HG03280 (cell line): ENCODE measurements around the gene RABEPK.
"Not testable (repeated sequence)": the region's sequence is repeated elsewhere in the genome, so short reads cannot be mapped to it uniquely, and the experiment has no call there.

Experiments used
- ATAC-seq: cut with Tn5 transposase; IDR thresholded peaks from one replicate; pipeline ENCODE4 v1.9.1; 2021; ENCODE audit warnings: mild to moderate bottlenecking, moderate library complexity; ENCODE audit not compliant: unreplicated experiment

The RABEPK gene

DNA sequence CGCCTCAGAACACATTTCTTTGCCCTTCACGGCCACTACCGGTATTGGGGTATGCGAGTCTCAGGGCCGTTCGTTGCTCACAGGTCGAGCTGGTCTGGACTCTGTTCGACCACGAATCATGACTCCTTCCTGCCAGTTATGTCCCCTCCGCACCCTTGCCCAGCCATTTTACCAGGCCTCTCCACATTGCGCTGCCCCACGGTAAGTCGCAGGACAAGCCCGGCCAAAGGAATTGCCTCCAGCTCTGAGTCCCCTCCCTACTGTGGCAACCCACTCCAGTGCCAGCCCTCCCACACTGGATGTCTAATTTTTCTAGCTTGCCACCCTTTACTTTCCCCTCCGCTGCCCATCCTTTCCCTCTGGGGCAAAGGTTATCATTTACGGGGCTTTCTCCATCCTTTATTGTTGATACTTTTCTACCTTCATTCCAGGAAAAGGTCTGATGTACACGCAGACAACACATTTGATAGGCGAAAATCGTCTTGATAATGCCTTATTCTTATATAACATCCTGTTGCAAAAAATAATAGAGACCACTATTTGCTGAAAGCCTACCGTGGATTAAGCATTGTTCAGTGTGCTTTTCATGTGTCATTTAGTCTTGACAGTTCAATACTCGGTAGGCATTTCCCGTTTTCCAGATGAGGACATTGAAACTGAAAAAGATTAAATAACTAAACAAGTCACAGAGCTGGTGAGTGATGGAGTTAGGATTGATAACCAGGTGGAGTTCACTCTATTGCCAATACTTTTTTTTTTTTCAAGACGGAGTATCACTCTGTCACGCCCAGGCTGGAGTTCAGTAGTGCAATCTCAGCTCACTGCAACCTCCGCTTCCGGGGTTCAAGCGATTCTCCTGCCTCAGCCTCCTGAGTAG, 41.8 kb downstream of the RABEPK start:
- ATAC-seq: peak; percentile 17

- no peak for ATAC-seq
Measured at GRCh38 chr9:125243792-125244260, 43.5 kb downstream of the RABEPK start.

GRCh38 chr9:125246261-125246667, 45.9 kb downstream of the RABEPK start:
- no peak for ATAC-seq

GRCh38 chr9:125254231-125254630, 53.9 kb downstream of the RABEPK start:
- ATAC-seq: no peak

- no peak for ATAC-seq
Measured at GRCh38 chr9:125255781-125256391, 55.5 kb downstream of the RABEPK start.

DNA sequence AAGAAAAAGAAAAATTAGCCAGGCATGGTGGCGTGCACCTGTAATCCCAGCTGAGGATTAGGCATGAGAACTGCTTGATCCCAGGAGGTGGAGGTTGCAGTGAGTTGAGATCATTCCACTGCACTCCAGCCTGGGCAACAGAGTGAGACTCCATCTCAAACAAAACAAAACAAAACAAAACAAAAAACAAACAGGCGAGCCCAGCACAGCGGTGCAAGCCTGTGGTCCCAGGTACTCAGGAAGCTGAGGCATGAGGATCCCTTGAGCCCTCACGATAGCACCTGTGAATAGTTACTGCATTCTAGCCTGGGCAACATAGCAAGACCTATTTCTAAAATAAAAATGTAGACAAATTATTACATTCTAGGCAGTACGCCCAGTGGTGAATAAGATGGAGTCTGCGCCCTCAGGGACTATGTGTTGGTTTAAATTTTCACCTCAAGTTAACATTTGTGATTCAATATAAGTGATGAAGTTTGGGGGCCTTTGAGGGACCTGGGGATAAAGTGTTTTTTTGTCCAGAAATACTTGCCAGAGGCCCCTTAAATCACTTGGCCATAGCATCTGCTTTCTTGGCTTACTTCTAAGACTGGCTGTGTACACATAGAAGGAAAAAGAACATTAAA, 57.9 kb downstream of the RABEPK start:
- ATAC-seq: no peak

DNA sequence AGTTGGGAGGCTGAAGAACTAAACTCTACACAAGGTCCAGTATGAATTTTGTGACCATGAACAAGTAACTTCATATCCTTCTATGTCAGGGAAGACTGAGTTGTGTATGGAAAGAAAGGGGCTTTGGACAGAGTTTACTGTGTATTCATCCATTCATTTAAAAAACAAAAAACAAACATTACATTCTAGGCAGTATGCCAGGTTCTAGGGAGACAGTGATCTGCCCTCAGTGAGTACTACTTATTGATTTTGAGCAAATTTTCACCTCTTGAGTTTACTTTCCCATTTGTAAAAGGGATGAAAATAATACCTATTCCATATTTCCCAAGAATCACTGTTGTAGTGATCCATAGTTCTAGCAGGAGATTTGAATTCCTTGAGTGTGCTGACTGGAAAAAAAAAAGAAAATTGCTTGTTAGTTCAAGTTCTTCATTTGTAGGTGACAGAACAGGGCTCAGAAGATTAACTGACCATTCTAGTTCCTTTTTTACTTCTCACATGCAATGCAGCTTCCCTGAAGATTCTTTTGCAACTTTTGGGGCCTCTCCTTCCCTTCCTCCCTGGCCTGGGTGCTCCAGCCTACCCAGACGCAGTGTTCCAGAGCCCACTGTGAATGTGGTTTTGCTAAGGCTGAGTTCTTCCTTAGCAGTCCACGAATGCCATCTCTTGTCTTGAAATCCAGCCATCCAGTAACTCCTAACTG, 58.6 kb downstream of the RABEPK start:
- ATAC-seq: no peak

DNA sequence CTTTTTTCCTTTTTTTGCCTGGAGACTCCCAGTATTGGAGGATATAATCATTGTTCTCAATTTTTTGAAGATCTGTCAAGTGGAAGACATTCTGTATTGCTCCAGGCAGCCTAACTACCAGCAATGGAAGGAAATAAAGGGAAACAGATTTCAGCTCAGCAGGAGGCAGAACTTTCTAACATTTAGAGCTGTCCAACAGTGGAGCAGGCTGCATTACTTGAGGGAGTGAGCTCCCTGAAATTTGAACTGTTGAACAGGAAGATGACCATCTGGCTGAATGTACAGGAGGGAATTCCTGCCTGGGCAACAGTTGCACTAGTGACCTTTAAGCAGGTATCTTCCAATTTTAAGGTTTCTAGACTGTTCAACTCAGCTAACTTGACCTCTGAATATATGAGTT, 60.2 kb downstream of the RABEPK start:
- ATAC-seq: no peak

DNA sequence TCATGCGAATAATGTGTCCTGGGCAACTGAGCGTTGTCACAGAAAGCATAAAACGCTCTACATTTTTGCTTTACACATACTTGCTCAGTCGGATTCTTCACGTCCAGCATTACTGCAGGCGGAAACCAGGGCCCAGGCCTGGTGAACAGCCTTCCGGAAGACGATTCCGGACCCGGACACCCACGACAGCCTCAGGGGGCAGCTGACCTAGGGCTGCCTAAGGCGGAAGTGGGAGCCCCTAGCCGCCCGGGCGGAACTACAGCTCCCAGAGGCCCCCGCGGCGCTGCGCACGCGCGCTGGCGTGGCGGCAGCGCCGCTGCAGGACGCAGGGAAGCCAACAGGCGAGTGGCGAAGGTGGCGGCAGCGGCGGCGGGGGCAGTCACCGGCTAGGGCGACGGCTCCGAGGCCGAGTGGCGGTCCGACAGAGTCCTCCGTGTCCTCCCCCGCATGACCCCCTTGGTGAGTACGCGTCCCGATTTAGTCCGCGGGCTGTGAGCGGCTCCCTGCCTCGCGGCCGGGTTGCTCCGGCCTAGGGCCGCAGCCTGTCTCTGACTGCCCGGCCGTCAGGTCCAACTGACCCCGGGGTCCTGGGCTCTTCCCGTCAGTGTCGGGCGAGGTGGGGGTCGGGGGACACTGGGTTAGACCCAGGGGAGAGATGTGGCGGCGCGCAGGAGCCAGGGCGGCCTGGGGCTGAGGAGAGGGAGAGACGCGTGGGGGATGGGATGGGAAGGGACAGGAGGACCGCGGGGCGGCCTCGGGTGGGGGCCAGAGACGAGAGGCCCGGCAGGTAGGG, 61.4 kb downstream of the RABEPK start, which contains the start of gene GAPVD1:
GAPVD1 (plus strand) TSS at position 326 of the 793 bp plus-strand sequence. CDS start 37,096 bp downstream, outside the sequence.
- peak; percentile 91 for ATAC-seq

- no peak for ATAC-seq
Measured at GRCh38 chr9:125262294-125262991, 62.1 kb downstream of the RABEPK start.

DNA sequence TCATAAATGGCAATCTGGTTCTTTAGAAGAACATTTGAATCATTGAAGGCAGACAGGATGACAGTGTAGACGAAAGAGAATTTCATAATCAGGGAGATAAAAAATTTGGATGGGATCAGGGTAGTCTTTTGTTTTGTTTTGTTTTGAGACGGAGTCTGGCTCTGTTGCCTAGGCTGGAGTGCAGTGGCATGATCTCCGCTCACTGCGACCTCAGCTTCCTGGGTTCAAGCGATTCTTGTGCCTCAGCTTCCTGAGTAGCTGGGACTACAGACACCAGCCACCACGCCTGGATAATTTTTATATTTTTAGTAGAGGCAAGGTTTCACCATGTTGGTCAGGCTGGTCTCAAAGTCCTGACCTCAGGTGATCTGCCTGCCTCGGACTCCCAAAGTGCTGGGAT, 63.7 kb downstream of the RABEPK start:
- not testable (repeated sequence) for ATAC-seq

- ATAC-seq: no peak
Measured at GRCh38 chr9:125268394-125269013, 68.2 kb downstream of the RABEPK start.

- no peak for ATAC-seq
Measured at GRCh38 chr9:125269014-125269397, 68.7 kb downstream of the RABEPK start.

- no peak for ATAC-seq
Measured at GRCh38 chr9:125271081-125271480, 70.7 kb downstream of the RABEPK start.

DNA sequence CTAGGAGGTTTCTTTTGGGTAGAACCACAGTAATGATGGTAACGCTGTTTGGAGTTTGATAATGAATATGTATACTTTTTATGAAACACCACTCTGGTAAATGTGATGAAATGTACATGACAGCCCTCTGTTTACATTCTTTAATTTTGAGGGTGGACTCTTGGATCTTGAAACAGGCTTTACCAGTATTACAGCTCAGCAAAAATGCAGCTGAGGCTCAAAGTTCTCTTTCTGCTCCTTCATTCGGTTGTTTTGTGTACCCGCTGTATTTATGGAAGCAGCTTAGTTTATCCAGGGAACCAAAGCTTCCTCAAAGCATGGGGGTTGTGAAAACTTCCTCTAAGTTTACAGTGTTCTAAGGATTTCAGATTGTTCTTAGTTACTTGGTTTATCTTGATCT, 72.4 kb downstream of the RABEPK start:
- no peak for ATAC-seq

DNA sequence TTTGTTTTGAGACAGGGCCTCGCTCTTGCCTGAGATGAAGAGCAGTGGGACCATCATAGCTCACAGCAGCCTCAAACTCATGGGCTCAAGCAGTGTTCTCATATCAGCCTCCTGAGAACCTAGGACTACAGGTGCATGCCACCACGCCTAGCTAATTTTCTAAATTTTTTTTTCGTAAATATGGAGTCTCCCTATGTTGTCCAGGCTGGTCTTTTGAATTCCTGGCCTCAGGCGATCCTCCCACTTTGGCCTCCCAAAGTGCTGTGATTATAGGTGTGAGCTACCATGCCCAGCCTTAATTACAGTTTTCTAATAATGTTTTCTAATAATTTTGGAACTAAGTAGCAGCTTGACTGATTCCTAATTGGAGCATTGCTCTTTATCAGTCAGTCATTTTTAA, 76.4 kb downstream of the RABEPK start:
- no peak for ATAC-seq

DNA sequence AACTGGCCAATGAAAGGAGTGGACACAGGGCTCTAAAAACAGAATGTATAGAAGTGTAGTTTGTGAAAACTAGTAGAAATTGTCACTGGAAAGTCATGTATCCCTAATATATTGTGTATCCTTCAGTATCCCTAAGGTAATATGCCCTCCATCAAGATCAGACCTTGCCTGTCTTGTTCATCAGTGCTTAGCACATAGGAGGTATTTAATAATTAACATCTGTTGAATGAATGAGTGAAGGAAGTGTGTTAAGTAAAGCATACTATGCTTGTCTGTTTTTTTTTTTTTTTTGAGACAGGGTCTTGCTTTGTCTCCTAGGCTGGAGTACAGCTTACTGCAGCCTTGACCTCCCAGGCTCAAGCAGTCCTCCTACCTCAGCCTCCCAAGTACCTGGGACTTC, 77.1 kb downstream of the RABEPK start:
- no peak for ATAC-seq

DNA sequence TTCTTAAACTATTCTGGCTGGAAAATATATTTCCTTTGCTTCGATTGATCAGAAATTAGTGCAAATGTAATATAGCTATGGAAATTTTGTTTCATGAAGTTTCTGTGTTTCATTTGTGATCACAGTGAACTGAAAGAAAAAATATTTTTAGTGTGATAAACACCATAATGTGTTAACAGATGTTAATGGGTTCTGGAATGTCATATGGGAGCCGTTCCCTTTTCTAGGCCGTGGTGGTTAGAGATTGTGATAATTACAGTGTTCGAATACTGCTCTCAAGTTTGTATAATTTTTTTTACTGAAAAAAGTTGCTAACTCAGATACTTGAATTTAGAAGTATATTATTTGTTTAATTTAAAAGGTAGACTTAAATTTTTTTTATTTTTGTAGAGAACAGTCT, 80.6 kb downstream of the RABEPK start:
- no peak for ATAC-seq
